ENCODE results near the gene SLC5A6. TPM values are rescaled to one million over a fixed set of nuclear protein-coding genes. Genes with fewer than 3 reads are reported as not detected.

The SLC5A6 gene
- polyA plus RNA-seq, 1 experiment = 22.0 TPM

- no peak for DNase-seq (ENCODE audit: low read depth, low spot score)
- Histone ChIP-seq H3K27ac (ENCODE audit: low read depth, low read length) (peak overlapping the region; percentile 75), H3K27me3 (ENCODE audit: control insufficient read depth, insufficient read depth, low read length) (peaks cover 2% of the 10 kb centered on the region), H3K9me3 (ENCODE audit: control insufficient read depth, insufficient read depth, low read length) (no peaks in the 10 kb centered on the region; the same call in 1 of the 2 replicates), H3K4me3 (ENCODE audit: low read depth, low read length) (0 out of 2 replicates have a peak overlapping the region, but pooled peaks have one; percentile 7)
- ChIA-PET POLR2A (interaction anchor here (0.6 kb wide), 1 partner anchor 647 kb away, joined by 3 read pairs; no protein-coding TSS in a partner anchor), CTCF (interaction anchor here (0.6 to 3.0 kb wide), 4 partner anchors 10 to 119 kb away, joined by 3 to 13 read pairs (median 7); no protein-coding TSS in a partner anchor)
- TF ChIP-seq, protein P1, sequence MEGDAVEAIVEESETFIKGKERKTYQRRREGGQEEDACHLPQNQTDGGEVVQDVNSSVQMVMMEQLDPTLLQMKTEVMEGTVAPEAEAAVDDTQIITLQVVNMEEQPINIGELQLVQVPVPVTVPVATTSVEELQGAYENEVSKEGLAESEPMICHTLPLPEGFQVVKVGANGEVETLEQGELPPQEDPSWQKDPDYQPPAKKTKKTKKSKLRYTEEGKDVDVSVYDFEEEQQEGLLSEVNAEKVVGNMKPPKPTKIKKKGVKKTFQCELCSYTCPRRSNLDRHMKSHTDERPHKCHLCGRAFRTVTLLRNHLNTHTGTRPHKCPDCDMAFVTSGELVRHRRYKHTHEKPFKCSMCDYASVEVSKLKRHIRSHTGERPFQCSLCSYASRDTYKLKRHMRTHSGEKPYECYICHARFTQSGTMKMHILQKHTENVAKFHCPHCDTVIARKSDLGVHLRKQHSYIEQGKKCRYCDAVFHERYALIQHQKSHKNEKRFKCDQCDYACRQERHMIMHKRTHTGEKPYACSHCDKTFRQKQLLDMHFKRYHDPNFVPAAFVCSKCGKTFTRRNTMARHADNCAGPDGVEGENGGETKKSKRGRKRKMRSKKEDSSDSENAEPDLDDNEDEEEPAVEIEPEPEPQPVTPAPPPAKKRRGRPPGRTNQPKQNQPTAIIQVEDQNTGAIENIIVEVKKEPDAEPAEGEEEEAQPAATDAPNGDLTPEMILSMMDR (IDR thresholded peaks at IDR 0.05; ENCODE audit: low read depth, low read length) = no peak
Observed at GRCh38 chr2:27185331-27186026, 26.6 kb downstream of the SLC5A6 start.

DNA sequence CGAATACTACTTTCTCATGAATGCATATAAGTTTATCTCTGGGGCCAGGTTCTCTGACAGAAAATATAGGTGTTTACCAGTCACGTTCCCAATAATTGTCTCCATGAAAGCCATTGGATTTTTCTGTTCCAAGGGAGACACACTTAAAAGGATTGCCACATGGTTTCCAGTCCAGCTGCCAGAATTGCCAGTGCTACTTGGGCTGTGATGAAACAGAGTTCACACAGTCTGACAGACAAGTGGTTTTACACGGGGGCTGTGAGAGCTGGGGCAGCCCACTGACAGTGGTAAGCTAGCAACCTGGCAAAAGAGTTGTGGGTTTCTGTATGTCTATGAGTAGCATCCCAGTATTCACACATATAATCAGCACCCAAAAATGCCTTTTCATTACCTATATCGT is 28.0 kb downstream of the SLC5A6 start:
- Histone ChIP-seq H3K4me3 (ENCODE audit: low read depth, low read length) (no peak overlapping the region), H3K27me3 (ENCODE audit: control insufficient read depth, insufficient read depth, low read length) (peaks cover 2% of the 10 kb centered on the region), H3K9me3 (ENCODE audit: control insufficient read depth, insufficient read depth, low read length) (no peaks in the 10 kb centered on the region), H3K27ac (ENCODE audit: low read depth, low read length) (no peak overlapping the region)
- CTCF ChIA-PET = no interaction called here
- POLR2A ChIA-PET = no interaction called here
- no peak for DNase-seq (ENCODE audit: low read depth, low spot score)
- TF ChIP-seq, protein P1 (IDR thresholded peaks at IDR 0.05; ENCODE audit: low read depth, low read length) = no peak

GRCh38 chr2:27182346-27182745 is 29.7 kb downstream of the SLC5A6 start:
- H3K27ac ChIP-seq (ENCODE audit: low read depth, low read length) = peak overlapping the region; percentile 79
- CTCF ChIA-PET = interaction anchor here (0.7 to 2.7 kb wide), 4 partner anchors 9 to 411 kb away, joined by 3 to 17 read pairs (median 9); no protein-coding TSS in a partner anchor
- H3K9me3 ChIP-seq (ENCODE audit: control insufficient read depth, insufficient read depth, low read length) = no peaks in the 10 kb centered on the region
- peak; percentile 59 for DNase-seq (ENCODE audit: low read depth, low spot score)
- peaks cover 9% of the 10 kb centered on the region for H3K27me3 ChIP-seq (ENCODE audit: control insufficient read depth, insufficient read depth, low read length)
- POLR2A ChIA-PET = no interaction called here
- TF ChIP-seq, protein P1 (IDR thresholded peaks at IDR 0.05; ENCODE audit: low read depth, low read length) = no peak
- H3K4me3 ChIP-seq (ENCODE audit: low read depth, low read length) = no peak overlapping the region

DNA sequence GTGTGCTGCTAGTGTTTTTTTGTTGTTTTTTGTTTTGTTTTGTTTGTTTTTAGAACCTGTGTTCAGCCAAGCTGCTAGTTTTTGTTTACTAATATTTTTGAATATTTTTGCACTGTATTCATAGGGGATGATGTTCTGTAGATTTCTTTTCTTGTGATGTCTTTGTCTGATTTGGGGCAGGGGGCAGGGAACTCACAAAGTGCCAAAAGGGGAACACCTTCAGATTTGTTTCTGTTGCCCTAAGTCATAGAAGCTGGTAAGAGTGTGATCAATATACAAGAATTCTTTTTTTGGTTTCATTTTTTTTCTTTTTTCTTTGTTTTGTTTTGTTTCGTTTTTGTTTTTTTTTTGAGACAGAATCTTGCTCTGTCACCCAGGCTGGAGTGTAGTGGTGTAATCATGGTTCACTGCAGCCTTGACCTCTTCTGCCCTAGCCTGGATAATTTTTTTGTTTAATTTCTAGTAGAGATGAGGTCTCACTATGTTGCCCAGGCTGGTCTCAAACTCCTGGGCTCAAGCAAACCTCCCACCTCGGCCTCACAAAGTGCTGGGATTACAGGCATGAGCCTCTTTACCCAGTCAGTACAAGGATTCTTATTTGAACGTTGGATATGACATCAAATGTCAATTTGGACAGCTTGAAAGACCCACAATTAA is 32.6 kb downstream of the SLC5A6 start:
- Histone ChIP-seq H3K27ac (ENCODE audit: low read depth, low read length) (no peak overlapping the region), H3K27me3 (ENCODE audit: control insufficient read depth, insufficient read depth, low read length) (peaks cover 18% of the 10 kb centered on the region), H3K9me3 (ENCODE audit: control insufficient read depth, insufficient read depth, low read length) (no peaks in the 10 kb centered on the region), H3K4me3 (ENCODE audit: low read depth, low read length) (no peak overlapping the region)
- ChIA-PET POLR2A (interaction anchor here (0.6 to 0.7 kb wide), 6 partner anchors 9 to 327 kb away, joined by 3 to 7 read pairs (median 4); no protein-coding TSS in a partner anchor), CTCF (interaction anchor here (1.0 to 2.5 kb wide), 2 partner anchors 9 to 12 kb away, joined by 3 to 23 read pairs; no protein-coding TSS in a partner anchor)
- TF ChIP-seq, protein P1 (IDR thresholded peaks at IDR 0.05; ENCODE audit: low read depth, low read length) = no peak
- no peak for DNase-seq (ENCODE audit: low read depth, low spot score)

- H3K27ac ChIP-seq (ENCODE audit: low read depth, low read length) = no peak overlapping the region
- TF ChIP-seq, protein P1 (IDR thresholded peaks at IDR 0.05; ENCODE audit: low read depth, low read length) = no peak
- ChIA-PET POLR2A (no interaction called here), CTCF (interaction anchor here (2.5 kb wide), 1 partner anchor 8 kb away, joined by 23 read pairs; no protein-coding TSS in a partner anchor)
- H3K9me3 ChIP-seq (ENCODE audit: control insufficient read depth, insufficient read depth, low read length) = no peaks in the 10 kb centered on the region
- peaks cover 18% of the 10 kb centered on the region for H3K27me3 ChIP-seq (ENCODE audit: control insufficient read depth, insufficient read depth, low read length)
- DNase-seq (ENCODE audit: low read depth, low spot score) = no peak
- no peak overlapping the region for H3K4me3 ChIP-seq (ENCODE audit: low read depth, low read length)
Observed at GRCh38 chr2:27178469-27178868, 33.6 kb downstream of the SLC5A6 start.

Data from AG04450 (cell line).